Stimulated activated CD4-positive, alpha-beta T cell treated with anti-CD3 and anti-CD28 coated beads, Interleukin-15, amount 100 ng/mL, for 48 hours (primary cell): ENCODE measurements around the gene CAMK2N1.
A peak's percentile ranks its signal among the peaks of the same experiment; 100 is the strongest.
"Not testable (repeated sequence)": the region's sequence is repeated elsewhere in the genome, so short reads cannot be mapped to it uniquely, and the experiment has no call there.

Experiments used
- DNase-seq, 2 donors: peaks; one replicate each; pipeline ENCODE4 v3.0.0-alpha.2; 2020; ENCODE audit warnings: low read depth in 2 of 2

Gene CAMK2N1

GRCh38 chr1:20485527-20486456 lies at the start of gene CAMK2N1:
TSS of gene CAMK2N1 (minus strand) at chr1:20486210. CDS start at chr1:20485379, 831 bp downstream.
- no peak for DNase-seq

DNA sequence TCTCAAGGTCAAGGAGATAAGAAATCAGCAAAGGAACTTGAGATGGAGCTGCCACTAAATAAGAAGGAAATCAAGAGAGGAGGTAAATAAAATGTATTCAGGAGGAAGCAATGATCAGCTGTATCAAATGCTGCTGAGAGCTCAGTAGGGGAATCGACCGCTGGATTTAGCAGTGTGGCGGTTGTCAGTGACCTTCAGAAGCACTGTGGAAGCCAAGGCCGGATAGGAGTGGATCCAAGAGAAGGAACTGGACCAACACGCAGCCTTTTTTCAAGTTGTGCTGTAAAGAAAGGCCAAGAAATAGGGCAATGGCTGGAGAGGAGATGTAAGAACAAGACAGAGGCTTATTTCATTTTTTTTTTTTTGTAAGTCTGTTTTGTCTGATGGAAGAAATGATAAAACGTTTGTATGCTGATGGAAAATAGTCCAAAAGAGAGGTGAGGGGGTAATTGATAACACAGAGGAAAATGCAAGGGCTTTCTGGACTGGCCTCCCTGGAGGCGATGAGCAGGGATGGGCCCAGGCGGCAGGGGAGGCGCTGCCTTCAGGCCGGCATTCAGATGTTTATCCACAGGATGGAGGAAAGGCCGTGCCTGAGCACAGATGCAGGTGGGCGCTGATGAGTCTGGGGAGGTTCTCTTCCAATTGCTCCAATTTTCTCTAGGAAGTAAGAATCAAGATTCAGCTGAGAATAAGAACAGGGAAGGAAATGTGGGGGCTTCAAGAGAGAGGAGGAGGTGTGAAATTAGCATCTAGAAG lies 48.8 kb upstream of the CAMK2N1 start:
- DNase-seq: no peak

DNA sequence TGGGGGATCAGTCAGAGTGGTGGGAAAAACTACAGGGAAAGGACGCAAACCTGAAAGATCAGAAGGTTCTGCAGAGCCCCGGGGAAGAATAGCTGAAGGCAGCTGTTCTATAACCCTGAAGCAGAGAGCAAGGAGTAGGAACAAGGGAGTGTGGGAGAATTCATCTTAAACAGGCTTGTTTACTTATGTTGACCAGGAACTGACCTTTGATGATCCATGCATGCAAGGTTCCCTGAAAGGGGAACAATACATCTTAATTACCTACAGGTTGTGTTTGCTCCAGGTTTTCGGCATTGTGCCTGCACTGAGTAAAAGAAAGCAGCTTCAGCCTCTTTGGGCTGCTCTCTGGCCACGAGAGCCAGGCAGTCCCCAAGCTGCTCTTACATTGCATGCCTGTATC lies 47.6 kb upstream of the CAMK2N1 start:
- DNase-seq: no peak

GRCh38 chr1:20530901-20531300 lies 44.9 kb upstream of the CAMK2N1 start:
- no peak for DNase-seq

DNA sequence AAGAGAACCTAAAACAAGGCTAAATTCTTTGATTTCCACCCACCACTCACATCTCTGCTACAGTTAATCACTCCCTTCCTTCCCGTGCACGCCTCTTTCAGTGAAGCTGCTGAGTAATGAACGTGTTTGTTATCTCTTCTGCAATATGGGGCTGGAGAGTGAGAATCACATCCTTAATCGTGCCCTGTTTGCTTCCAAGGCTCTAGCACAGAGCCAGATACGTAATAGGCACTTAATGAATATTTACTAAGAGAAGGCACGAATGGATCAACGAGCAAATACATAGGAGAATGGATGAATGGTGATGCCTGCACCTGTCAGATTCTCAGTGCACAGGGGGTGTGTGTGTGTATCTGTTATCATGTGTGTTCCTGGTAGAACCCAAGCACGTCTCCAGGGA lies 44.3 kb upstream of the CAMK2N1 start:
- no peak for DNase-seq

GRCh38 chr1:20528221-20528620 lies 42.2 kb upstream of the CAMK2N1 start:
- no peak for DNase-seq

DNA sequence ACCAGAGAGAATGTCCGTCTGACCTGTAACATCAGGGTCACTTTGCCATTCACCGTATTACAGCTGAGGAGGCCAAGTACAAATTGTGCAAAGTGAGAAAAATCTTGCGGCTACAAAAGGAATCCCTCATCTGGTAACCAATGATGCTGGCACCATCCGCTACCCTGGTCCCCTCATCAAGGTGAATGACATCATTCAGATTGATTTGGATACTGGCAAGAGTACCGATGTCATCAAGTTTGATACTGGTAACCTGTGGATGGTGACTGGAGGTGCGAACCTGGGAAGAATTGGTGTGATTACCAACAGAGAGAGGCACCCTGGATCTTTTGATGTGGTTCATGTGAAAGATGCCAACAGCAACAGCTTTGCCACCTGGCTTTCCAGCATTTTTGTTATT lies 40.3 kb upstream of the CAMK2N1 start:
- DNase-seq: no peak

DNA sequence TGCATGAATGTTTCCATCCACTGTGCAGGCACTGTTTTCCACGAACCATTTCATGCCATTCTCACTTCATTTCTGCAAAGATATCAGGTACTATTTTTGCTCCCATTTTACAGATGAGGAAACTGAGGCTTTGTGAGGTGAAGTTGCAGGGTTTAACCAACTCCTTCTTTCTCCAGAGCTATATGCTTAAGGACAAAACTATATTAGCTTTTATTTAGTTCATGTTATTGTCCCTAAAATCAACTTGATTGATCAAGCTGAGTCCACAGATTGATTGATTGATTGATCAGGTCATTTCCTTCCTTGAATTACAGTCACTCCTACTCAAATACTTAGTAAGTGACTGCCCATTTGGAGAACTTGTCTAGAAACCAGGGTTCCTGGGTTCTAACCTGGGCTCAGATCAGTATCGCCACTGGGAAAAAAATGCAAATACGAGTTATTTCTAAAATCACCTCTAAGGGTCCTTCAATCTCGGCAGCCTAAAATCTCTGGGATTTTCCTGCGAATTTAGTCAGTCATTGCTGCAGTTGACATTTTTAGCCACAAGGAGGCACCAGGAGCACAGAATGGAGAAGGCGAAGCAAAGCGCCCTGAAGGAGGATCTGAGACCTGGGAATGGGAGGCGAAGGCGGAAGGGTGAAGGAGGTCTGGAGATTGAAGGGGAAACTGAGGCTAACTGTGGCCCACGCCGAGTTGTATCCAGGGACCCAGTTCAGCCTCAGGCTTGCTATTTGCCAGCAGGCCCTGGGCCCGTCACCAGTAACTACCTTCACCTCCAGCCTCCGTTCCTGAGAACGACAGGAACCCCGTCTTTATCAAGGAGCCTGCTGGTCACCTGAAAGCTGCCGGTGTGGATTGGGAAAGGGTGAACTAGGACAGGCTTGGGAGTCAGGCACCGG lies 36.2 kb upstream of the CAMK2N1 start:
- peak; percentile 22 to 60 for DNase-seq

DNA sequence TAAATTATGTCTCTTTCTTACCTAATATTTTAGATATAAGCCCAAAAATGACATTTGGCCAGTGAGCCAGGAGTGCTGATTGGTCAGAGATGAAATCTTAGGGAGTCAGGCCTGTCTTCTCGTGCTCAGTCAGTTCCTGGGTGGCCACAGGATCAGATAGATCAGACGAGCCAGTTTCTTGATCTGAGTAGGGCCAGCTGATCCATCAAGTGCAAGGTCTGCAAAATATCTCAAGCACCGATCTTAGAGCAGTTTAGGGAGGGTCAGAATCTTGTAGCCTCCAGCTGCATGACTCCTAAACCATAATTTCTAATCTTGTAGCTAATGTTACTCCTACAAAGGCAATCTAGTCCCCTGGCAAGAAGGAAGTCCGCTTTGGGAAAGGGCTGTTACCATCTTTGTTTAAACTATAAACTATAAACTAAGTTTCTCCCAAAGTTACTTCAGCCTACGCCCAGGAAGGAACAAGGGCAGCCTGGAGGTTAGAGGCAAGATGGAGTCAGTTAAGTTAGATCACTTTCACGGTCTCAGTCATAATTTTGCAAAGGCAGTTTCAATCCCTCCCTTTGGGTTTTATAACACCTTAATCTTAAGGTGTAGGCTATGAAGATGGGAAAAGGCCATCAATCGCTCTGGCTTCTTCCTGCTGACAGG lies 33.7 kb upstream of the CAMK2N1 start:
- not testable (repeated sequence) for DNase-seq

DNA sequence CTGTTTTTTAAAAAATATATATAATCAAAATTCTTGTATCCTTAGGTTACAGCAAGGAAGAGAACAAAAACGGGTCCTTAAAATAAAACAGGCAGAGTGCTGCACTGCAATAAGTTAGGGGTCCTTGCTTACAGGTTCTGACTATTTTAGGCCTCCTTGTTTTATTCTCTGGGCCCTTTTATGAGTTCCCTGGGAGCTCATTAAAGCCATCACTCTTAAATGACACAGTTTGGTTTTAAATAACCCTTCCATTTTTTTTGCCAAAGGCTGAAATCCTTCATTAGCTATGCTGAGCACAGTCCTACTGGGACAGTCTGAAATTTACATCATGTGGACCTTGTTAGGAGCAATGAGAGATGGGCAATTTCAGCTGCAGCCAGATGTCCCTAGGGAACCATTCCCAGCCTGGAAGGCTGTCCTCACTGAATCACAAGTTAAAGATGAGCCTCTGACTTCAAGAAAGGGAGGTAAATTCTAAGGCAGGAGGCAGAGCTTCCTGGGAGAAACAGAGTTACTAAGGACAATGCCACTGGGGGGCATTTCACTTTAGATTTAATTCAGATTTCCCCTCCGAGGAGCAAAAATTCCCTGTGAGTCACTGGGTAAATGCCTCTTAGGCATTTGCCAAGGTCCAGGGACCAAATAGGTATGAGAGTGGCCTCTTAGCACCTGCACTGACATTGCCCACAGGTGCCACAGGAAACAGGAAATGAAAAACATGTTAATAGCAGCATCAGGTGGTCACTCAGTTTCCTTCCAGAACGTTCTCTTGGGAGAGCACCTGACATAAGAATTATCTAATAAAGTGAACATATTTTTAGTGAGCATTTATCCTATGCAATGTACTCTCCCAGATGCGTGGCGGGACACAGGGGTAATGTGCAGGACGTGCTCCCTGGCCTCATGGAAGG lies 25.8 kb upstream of the CAMK2N1 start:
- DNase-seq: no peak

DNA sequence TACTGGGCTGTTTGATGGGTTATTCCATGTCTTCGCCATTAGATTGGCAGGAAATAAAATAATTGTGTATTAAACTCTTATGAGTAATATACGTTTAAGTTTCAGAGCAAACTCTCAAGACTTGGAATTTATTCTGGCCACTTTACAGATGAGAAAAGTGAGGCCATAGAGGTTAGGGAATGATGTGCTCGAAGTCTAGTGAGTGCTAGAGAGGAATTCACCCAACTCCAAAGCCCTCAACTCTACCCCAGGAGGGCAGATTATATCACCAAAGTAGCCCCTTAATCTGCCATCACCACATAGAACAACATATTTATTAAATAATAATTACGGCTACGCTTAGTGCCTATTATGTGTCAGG lies 22.4 kb upstream of the CAMK2N1 start:
- no peak for DNase-seq

DNA sequence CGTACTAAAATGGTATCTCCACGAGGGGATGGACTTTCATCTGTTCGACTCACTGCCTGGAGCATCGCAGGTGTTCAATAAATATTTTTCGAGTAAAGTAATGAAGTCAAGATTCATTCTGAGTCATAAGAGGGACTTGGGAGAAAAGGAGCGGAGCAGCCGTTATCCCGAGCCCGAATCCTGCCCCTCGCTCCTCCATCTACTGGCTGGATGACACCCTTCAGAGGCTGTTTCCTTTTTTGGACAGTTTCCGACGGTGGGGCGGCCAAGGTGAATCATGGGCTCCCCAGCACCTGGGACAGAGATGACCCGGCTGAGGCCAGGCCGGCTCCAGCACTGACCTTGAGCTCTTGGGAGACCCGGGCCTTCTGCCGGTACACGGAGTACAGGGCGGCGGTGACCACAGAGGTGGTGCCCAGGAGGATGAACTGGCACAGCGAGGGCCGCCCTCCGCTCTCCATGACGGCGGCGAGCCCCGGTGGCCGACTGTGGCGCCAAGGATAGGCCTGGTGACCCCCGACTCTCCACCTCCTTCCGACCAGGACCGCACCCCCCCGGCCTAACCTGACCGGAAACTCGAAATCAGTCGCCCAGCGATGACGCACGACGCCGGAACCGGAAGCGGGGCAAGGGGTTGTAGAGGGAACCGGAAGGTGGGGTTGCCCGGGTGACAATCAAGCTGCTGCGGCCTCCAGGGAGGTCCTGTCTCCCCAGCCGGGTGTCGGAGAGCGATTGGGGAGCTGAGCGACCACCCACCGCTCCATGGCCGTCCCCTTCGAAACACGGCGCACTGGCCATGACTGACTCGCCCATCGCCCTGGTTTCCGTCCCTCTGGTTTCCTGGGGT lies 21.8 kb upstream of the CAMK2N1 start, which contains the start of gene MUL1:
MUL1 (minus strand) TSS at position 588 of the 847 bp plus-strand sequence; CDS start at position 461, 127 bp downstream.
- DNase-seq: peak; percentile 88 to 91

GRCh38 chr1:20507248-20507563 lies 21.2 kb upstream of the CAMK2N1 start:
- no peak for DNase-seq

GRCh38 chr1:20505488-20505887 lies 19.5 kb upstream of the CAMK2N1 start:
- no peak for DNase-seq

DNA sequence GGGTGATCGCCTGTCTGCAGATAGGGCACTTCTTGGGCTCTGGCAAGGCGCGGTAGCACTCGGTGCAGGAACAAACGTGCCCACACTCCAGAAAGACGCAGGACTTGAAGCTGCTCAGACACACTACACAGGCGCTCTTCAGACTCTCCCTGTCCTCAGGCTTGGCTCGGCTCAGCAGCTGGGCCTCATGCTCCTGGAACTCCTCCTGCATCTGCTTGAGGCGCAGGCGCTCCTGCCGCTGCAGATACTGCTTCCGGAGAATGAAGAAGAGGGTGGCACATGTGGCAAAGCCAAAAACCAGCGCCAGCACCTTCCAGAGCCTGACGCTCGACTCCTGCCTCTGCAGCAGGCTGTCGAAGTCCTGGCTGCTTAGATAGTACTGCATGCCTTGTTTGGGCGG lies 14.7 kb upstream of the CAMK2N1 start:
- no peak for DNase-seq

- no peak for DNase-seq
These were observed 13.7 kb upstream of the CAMK2N1 start for GRCh38 chr1:20499718-20500117.

DNA sequence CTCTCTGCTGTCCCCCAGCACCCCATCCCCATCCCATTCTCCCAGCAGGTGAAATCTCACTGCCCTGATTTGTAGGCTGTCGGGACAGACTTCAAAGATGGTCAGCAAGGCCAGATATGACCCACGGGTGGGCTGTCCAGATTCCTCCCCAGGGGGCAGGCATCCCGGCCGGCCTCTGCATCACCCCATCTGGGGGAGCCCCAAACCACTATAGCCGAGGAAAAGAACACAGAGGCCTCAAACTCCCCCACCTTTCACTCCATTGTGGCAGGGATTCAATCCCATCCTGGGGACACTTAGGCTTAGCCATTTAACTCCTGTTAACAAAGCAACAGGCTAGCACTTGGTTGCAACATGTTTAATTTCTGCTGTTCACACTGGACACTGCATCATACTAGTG lies 13.1 kb upstream of the CAMK2N1 start:
- no peak for DNase-seq

GRCh38 chr1:20498116-20498515 lies 12.1 kb upstream of the CAMK2N1 start:
- DNase-seq: no peak

GRCh38 chr1:20497506-20497905 lies 11.5 kb upstream of the CAMK2N1 start:
- no peak for DNase-seq
